Spleen (tissue), 11 donors: ENCODE results near the gene GATAD2A. TPM values are rescaled to one million over a fixed set of nuclear protein-coding genes. Genes with fewer than 3 reads are reported as not detected.

Experiments used
- DNase-seq: peaks from one replicate; pipeline ENCODE4 v3.0.0-alpha.2; 2020
- H3K27ac ChIP-seq, 8 donors: fragments of 200-600 bp; sonication (generic) in 7 of 8; 1 replicate in 4 of 8; 2 replicates in 4 of 8; pipeline versions ENCODE4 v1.5.0 to v1.8.0; 2016 to 2021; ENCODE audit warnings: inconsistent platforms in 4 of 8, mild to moderate bottlenecking in 4 of 8, moderate library complexity in 1 of 8
- H3K27me3 ChIP-seq, 7 donors: fragments of 200-600 bp; sonication (generic) in 6 of 7; replicated peaks in 1 of 7; 1 replicate in 4 of 7; 2 replicates in 3 of 7; pipeline versions ENCODE4 v1.5.0 to v1.8.0; 2016 to 2021; ENCODE audit warnings: inconsistent platforms in 3 of 7, mild to moderate bottlenecking in 1 of 7
- H3K36me3 ChIP-seq, 6 donors: fragments of 200-600 bp; sonication (generic) in 5 of 6; 1 replicate in 4 of 6; 2 replicates in 2 of 6; pipeline versions ENCODE4 v1.5.0 to v1.8.0; 2016 to 2021; ENCODE audit warnings: inconsistent platforms in 2 of 6
- H3K4me1 ChIP-seq, 6 donors: fragments of 200-600 bp; sonication (generic) in 5 of 6; 1 replicate in 3 of 6; 2 replicates in 3 of 6; pipeline versions ENCODE4 v1.5.0 to v1.8.0; 2016 to 2021; ENCODE audit warnings: inconsistent platforms in 3 of 6
- H3K4me3 ChIP-seq, 8 donors: fragments of 200-600 bp; sonication (generic) in 7 of 8; 1 replicate in 4 of 8; 2 replicates in 4 of 8; pipeline versions ENCODE4 v1.5.0 to v1.8.0; 2016 to 2021; ENCODE audit warnings: inconsistent platforms in 4 of 8, mild to moderate bottlenecking in 4 of 8, moderate library complexity in 2 of 8
- H3K9me3 ChIP-seq, 8 donors: fragments of 200-600 bp; sonication (generic) in 7 of 8; 1 replicate in 4 of 8; 2 replicates in 4 of 8; pipeline versions ENCODE4 v1.5.0 to v1.8.0; 2016 to 2021; ENCODE audit warnings: inconsistent platforms in 4 of 8
- CTCF ChIP-seq, 11 experiments: fragments of 200-600 bp in 7 of 11; fragments of 450-650 bp in 4 of 11; sonication (generic) in 4 of 11; IDR thresholded peaks in 8 of 11; conservative IDR thresholded peaks in 3 of 11; 1 replicate in 7 of 11; 2 replicates in 4 of 11; pipeline versions ENCODE4 v1.4.0 to v1.8.0; 2016 to 2021; ENCODE audit warnings: antibody characterized with exemption in 11 of 11, inconsistent platforms in 4 of 11, mild to moderate bottlenecking in 1 of 11
- POLR2A ChIP-seq, 3 donors: fragments of 450-650 bp; IDR thresholded peaks; one replicate each; pipeline ENCODE4 v1.5.1; 2017; ENCODE audit warnings: antibody characterized with exemption in 3 of 3, mild to moderate bottlenecking in 1 of 3
- POLR2AphosphoS5 ChIP-seq, 3 donors: sonication (generic); formaldehyde crosslinking; IDR thresholded peaks; one replicate each; pipeline ENCODE4 v1.5.1; 2017; ENCODE audit warnings: antibody characterized with exemption in 3 of 3
- WGBS, 5 donors: extraction: QIAGEN DNeasy Blood & Tissue Kit in 3 of 5; methylation state at CpG; one replicate each; pipeline versions ENCODE4 v1.1.5 to v1.1.7; 2013 to 2018; 5-methylcytosine and 5-hydroxymethylcytosine counted together
- intact Hi-C: fragments of 100-400 bp; cut with DNase I; formaldehyde crosslinking; loops from one replicate; pipeline ENCODE4 v1.15.0; 2023; ENCODE audit warnings: low total_unique reads
- polyA plus RNA-seq, 3 donors: library from polyadenylated mRNA; stranded (reverse); fragments of 200-250 nt; gene quantifications; one replicate each; pipeline ENCODE4 v1.2.1, GENCODE V29; 2013
- total RNA-seq, 7 donors: library from RNA; depleted of rRNA in 3 of 7; stranded (reverse); fragments of >200 nt in 3 of 7; fragmentation: NEBNext Ultra II Directional in 4 of 7; extraction: Animal tissue kit (Norgen Biotek cat#: 25700) in 4 of 7; gene quantifications; one replicate each; pipeline versions ENCODE4 v1.1.0 to v1.2.1, GENCODE V29; 2016 to 2021
- donor health status: healthy with polysubstance abuse.
- donor health status: DM: no; HTN: no; CAD: no; lungs with moderate emphysema.
- donor health status: DM: no; HTN: no; CAD: no.
- donor health status: Bipolar disorder and iron deficiency.
- donor health status: healthy.
- donor health status: DM: no; HTN: no; CAD: no.
- donor health status: DM: yes; HTN: yes; CAD: no.

The GATAD2A gene
- total and polyA plus RNA-seq, 10 donors, result 11.6 to 122 (median 66.8) TPM

DNA sequence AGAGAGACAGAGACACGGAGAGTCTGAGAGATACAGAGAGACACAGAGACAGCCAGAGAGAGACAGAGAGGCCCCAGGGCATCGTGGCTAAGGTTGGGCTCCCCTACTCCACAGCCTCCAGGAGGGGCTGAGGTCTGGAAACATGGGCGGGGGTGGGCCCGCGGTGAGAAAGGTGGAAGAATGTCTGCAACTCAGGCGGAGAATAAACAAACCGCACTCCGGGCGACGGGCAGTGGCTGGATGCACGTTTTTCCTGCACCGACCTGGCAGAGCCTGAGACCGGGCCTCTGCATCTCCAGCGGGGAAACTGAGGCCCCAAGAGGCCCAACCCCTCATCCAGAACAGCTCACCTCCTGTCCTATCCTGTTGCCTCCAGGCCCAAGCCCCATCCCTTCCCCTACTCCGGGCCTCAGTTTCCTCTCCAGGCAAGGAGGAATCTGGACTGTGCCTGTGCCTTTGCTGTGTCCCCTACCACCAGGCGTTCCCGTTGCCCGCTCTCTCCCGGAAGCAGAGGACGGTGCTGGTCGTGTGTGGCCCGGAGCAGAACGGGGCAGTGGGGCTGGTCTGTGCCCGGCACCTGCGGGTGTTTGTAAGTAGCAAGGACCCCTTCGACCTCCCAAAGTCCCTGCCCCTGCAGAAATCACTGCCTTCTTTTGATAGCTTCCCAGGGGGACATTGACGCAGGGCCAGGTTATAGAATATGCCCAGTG is 129.2 kb downstream of the GATAD2A start:
- Histone ChIP-seq H3K9me3 (no peaks in the 10 kb centered on the region), H3K36me3 (peaks cover 0 to 13% (median 0%) of the 10 kb centered on the region in 6 donors), H3K27me3 (peaks cover 0 to 33% (median 21%) of the 10 kb centered on the region in 7 donors), H3K4me3 (no peak overlapping the region), H3K27ac (no peak overlapping the region), H3K4me1 (peaks cover 15 to 45% (median 30%) of the 10 kb centered on the region in 6 donors)
- no peak for DNase-seq
- 80 to 89% (median 87%) methylated on average over 27 of the region's 27 CpGs for WGBS, 5 donors
- TF ChIP-seq CTCF (IDR thresholded peaks at IDR 0.05 in 8 of 11, conservative IDR thresholded peaks at IDR 0.05 in 3 of 11) (no peak), POLR2AphosphoS5 (IDR thresholded peaks at IDR 0.05) (peak in 1 of 3 donors; percentile 11)
- intact Hi-C loops, result loop anchor here (5.0 kb wide), 2 partner anchors 108 to 428 kb away; partner anchors contain the start of gene GMIP

DNA sequence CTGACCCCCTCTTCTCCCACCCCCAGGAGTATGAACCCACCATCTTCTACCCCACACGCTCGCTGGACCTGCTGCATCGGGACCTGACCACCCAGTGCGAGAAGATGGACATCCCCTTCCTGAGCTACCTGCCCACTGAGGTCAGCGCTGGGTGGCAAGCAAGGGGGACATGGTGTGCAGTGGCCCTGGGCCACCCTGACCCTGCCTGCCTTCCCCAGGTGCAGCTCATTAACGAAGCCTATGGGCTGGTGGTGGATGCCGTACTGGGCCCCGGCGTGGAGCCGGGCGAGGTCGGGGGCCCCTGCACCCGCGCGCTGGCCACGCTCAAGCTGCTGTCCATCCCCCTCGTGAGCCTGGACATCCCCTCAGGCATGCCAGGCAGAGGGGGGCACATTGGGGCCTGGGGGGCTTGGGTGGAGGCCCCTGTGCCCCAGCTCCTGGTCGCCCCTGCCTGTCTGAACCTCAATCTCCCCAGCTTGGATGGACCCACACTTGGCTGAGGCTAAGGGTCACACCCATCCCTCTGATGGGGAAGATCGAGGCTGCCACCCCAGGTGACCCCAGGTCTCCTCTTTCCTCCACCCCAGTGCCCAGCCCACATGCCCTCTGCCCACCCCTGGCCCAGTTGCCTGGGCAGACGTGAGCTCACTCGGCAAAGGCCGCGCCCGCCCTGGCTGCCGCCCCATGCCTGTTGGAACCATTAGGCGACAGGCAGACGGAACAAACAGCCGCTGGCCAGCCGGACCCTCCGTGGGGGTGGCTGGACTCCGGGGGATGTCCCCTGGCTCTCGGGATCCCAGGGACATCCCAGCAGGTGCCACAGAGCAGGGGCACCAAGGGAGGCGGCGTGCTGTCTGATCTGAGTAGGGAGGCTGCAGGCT is 130.1 kb downstream of the GATAD2A start:
- DNase-seq, result peak; percentile 74
- intact Hi-C loops, result no loop called here
- no peak overlapping the region for H3K27ac ChIP-seq
- WGBS, 5 donors, result 88 to 95% (median 93%) methylated on average over 27 to 34 of the region's 34 CpGs
- peaks cover 0 to 41% (median 29%) of the 10 kb centered on the region in 7 donors for H3K27me3 ChIP-seq
- H3K9me3 ChIP-seq, result peaks cover 0 to 7% (median 0%) of the 10 kb centered on the region in 8 donors
- TF ChIP-seq CTCF (IDR thresholded peaks at IDR 0.05 in 8 of 11, conservative IDR thresholded peaks at IDR 0.05 in 3 of 11) (no peak), POLR2A (IDR thresholded peaks at IDR 0.05) (no peak), POLR2AphosphoS5 (IDR thresholded peaks at IDR 0.05) (no peak)
- peaks cover 15 to 46% (median 34%) of the 10 kb centered on the region in 6 donors for H3K4me1 ChIP-seq
- peaks cover 0 to 6% (median 0%) of the 10 kb centered on the region in 6 donors for H3K36me3 ChIP-seq
- no peak overlapping the region for H3K4me3 ChIP-seq

- no peak for DNase-seq
- Histone ChIP-seq H3K4me3 (peak overlapping the region in 4 of 8 donors; percentile 13 to 53 (median 32)), H3K27ac (no peak overlapping the region), H3K36me3 (peaks cover 0 to 6% (median 0%) of the 10 kb centered on the region in 6 donors), H3K27me3 (peaks cover 0 to 59% (median 48%) of the 10 kb centered on the region in 7 donors), H3K4me1 (peaks cover 11 to 56% (median 40%) of the 10 kb centered on the region in 6 donors), H3K9me3 (peaks cover 0 to 7% (median 0%) of the 10 kb centered on the region in 8 donors)
- WGBS, 5 donors, result 30 to 69% (median 49%) methylated on average over 38 to 59 of the region's 59 CpGs
- intact Hi-C loops, result no loop called here
- TF ChIP-seq POLR2A (IDR thresholded peaks at IDR 0.05) (no peak), POLR2AphosphoS5 (IDR thresholded peaks at IDR 0.05) (peak in 2 of 3 donors; percentile 26 to 27)
Observed at GRCh38 chr19:19537075-19538048, 131.9 kb downstream of the GATAD2A start.
